Activated CD8-positive, alpha-beta memory T cell treated with anti-CD3 and anti-CD28 coated beads for 48 hours (primary cell): Measurements from ENCODE around the gene NRXN3.

Experiments
- DNase-seq, 3 experiments: peaks; one replicate each; pipeline ENCODE4 v3.0.0-alpha.2; 2020; ENCODE audit warnings: low read depth in 2 of 3, low spot score in 2 of 3

NRXN3 gene

GRCh38 chr14:79180656-79181055 lies 1010.5 kb downstream of the NRXN3 start:
- no peak for DNase-seq

GRCh38 chr14:79186523-79186922 lies 1016.4 kb downstream of the NRXN3 start:
- DNase-seq: no peak

- DNase-seq: no peak
These were observed 1023.7 kb downstream of the NRXN3 start for GRCh38 chr14:79193689-79194477.

GRCh38 chr14:79196216-79196615 lies 1026.0 kb downstream of the NRXN3 start:
- DNase-seq: no peak

GRCh38 chr14:79197516-79197915 lies 1027.3 kb downstream of the NRXN3 start:
- no peak for DNase-seq

- DNase-seq: no peak
These were observed 1029.0 kb downstream of the NRXN3 start for GRCh38 chr14:79199217-79199616.

GRCh38 chr14:79201564-79202207 lies 1031.5 kb downstream of the NRXN3 start:
- no peak for DNase-seq

- DNase-seq: no peak
These were observed 1034.4 kb downstream of the NRXN3 start for GRCh38 chr14:79204591-79204990.

GRCh38 chr14:79209418-79209817 lies 1039.2 kb downstream of the NRXN3 start:
- no peak for DNase-seq

GRCh38 chr14:79225815-79226214 lies 1055.6 kb downstream of the NRXN3 start:
- no peak for DNase-seq

GRCh38 chr14:79229383-79229909 lies 1059.3 kb downstream of the NRXN3 start:
- no peak for DNase-seq

- DNase-seq: no peak
These were observed 1072.5 kb downstream of the NRXN3 start for GRCh38 chr14:79242666-79243065.

GRCh38 chr14:79246173-79246572 lies 1076.0 kb downstream of the NRXN3 start:
- no peak for DNase-seq

- DNase-seq: no peak
These were observed 1078.0 kb downstream of the NRXN3 start for GRCh38 chr14:79248126-79248525.

GRCh38 chr14:79248771-79249170 lies 1078.6 kb downstream of the NRXN3 start:
- DNase-seq: no peak

- no peak for DNase-seq
These were observed 1081.1 kb downstream of the NRXN3 start for GRCh38 chr14:79251278-79251677.

GRCh38 chr14:79253576-79253975 lies 1083.4 kb downstream of the NRXN3 start:
- no peak for DNase-seq

- no peak for DNase-seq
These were observed 1084.0 kb downstream of the NRXN3 start for GRCh38 chr14:79254069-79254775.

GRCh38 chr14:79256380-79256779 lies 1086.2 kb downstream of the NRXN3 start:
- no peak for DNase-seq

- no peak for DNase-seq
These were observed 1090.2 kb downstream of the NRXN3 start for GRCh38 chr14:79260406-79260805.

- DNase-seq: no peak
These were observed 1095.3 kb downstream of the NRXN3 start for GRCh38 chr14:79265366-79265946.
